Renal cortex interstitium (tissue), 11 donors: ENCODE measurements around the gene HORMAD2. TPM values are rescaled to one million over a fixed set of nuclear protein-coding genes. Genes with fewer than 3 reads are reported as not detected.
"Not testable (repeated sequence)": the region's sequence is repeated elsewhere in the genome, so short reads cannot be mapped to it uniquely, and the experiment has no call there.

Experiments used
- DNase-seq, 11 donors: peaks; one replicate each; pipeline ENCODE4 v3.0.0-alpha.2; 2013; ENCODE audit warnings: low read depth in 9 of 11, low spot score in 4 of 11; ENCODE audit errors: extremely low read depth in 1 of 11
- polyA plus RNA-seq, 3 donors: library from polyadenylated mRNA; unstranded; fragments of 120-200 nt; gene quantifications; one replicate each; pipeline ENCODE4 v1.2.1, GENCODE V29; 2013; ENCODE audit not compliant: insufficient read length in 3 of 3

HORMAD2 gene
- polyA plus RNA-seq, 3 donors = 0.10 TPM; not detected in 2

DNA sequence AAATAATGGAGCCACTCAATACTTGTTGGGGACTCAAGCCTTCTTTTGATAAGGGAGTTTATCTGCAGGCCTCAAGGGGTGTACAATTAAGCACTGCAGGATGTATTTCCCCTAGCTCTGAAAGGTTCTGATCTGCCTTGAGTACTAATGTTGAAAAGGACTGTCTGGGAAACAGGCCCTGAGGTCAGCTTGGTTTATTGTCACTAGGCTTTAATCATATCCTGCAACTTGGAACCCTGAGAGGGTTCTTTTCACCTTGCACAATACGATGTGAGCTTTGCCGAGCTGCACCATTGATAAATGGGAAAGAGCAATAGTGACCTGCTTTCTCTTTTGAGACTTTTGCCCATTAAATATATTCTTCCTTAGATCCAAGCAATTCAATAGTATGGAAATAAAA is 31.6 kb upstream of the HORMAD2 start:
- DNase-seq = no peak

DNA sequence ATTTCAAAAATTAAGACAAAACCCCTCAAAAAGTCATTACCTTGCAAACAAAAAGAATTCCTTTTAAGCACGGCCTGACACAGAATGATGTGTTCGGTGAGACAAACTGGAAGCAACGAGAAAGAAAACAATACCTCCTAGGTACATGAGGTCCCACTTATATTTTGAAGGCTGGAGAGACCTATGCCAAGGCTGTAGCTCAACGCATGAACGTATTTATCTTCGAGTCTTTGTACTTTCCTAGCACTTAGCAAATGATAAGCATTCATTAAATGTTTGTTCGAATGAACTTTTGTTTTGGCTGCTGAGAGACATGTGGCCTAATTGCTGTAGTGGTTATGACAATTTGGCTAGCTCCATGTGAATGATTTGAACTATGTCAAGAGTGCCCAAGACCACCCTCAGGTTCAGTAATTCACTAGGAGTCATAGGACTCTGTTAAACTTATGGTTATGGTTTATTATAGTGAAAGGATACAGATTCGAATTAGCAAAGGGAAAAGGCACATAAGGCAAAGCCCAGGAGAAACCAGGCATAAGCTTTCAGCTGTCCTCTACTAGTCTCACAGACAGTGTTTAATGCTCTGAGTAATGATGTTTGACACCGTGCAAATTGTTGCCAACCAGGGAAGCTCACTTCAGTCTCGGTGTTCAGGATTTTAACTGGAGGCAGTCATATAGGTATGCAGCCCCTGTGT is 26.0 kb upstream of the HORMAD2 start:
- no peak for DNase-seq

DNA sequence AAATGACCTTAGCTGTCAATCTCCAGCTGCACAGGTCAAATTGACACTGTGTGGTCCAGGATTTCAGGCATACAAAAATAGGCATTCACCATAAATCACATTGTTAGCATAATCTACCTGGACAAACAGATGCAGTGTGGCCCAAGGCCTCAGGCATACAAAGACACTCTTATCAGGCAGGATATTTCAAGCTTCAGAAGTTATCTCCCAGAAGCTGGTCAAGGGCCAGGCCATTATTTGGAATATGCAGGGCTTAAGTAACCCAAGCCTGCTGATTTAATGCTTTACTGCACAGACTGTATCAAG is 25.5 kb upstream of the HORMAD2 start:
- no peak for DNase-seq

DNA sequence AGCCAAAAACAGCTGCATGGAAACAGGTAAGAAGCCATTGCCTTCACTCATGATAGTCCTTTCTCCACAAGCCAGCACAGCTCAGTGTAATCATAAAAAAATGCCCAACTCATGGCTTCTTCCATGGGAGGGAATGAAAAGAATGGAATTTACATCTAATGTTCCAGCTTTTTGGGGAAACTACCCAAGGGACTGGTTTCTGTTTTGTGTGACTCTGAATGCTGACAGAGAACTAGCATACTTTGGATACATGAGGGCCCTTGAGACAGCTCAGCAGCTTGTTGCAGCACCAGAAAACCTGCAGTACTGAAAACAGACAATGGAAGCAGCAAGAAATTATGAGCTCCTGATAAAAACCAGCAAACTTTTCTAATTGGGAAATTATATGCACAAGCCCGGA is 24.2 kb upstream of the HORMAD2 start:
- no peak for DNase-seq

DNA sequence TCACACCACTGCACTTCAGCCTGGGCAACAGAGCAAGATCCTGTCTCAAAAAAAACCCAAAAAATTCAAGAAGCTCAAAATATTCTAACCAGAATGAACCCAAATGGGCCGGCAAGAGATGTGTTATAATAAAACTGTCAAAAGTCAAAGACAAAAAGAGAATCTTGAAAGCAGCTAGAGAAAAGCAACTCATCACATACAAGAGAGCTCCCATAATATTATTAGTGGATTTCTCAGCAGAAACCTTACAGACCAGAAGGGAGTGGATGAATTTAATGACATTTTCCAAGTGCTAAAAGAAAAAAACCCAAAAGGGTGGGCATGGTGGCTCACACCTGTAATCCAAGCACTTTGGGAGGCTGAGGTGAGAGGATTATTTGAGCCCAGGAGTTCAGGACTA is 22.9 kb upstream of the HORMAD2 start:
- no peak for DNase-seq

DNA sequence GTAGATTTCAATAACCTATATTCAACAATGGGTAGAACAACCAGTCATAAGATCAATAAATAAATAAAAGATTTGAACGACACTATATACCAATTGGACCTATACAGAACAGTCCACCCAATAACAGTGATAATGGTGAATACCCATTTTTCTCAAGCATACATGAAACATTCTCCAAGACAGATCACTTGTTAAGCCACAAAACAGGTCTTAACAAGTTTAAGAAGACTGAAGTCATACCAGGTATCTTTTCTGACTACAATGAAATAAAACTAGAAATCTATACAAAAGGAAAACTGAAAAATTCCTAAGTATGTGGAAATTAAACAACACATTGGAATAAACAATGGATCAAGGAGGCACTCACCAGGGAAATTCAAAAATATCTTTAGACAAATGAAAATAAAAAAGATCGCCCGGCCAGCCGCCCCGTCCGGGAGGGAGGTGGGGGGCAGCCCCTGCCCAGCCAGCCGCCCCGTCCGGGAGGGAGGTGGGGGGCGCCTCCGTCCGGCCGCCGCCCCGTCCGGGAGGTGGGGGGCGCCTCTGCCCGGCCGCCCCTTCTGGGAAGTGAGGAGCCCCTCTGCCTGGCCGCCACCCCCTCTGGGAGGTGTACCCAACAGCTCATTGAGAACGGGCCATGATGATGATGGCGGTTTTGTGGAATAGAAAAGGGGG is 20.8 kb upstream of the HORMAD2 start:
- DNase-seq = not testable (repeated sequence)

DNA sequence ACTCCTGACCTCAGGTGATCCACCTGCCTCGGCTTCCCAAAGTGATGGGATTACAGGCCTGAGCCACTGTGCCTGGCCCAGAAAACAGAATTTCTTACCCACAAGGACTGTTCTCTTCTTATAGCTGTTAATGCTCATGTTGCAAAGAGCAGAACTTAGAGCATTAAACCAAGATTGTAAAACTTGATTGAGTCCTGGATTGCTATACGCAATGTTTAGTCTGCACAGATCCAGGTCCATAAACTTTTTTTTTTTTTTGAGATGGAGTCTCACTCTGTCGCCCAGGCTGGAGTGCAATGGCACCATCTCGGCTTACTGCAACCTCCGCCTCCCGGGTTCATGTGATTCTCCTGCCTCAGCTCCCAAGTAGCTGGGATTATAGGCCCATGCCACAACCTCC is 19.2 kb upstream of the HORMAD2 start:
- not testable (repeated sequence) for DNase-seq

DNA sequence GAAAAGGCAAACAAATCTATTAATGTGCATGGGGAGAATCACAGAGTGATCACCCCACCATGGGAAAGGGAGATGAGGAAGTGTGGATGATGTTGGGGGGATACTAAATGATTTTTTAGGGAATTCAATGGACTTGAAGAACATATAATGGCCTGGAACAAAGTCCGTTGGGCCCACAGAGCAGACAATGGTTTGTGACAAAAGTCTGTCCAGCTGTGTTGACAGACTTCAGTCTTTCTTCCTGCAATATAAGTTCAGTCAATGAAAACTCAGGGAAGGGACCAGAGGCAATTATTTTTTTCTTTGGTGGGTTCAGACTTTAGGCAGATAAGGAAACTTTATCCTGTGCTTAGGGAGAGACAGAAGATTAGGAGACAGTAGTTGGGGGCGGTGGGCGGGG is 18.0 kb upstream of the HORMAD2 start:
- DNase-seq = no peak

DNA sequence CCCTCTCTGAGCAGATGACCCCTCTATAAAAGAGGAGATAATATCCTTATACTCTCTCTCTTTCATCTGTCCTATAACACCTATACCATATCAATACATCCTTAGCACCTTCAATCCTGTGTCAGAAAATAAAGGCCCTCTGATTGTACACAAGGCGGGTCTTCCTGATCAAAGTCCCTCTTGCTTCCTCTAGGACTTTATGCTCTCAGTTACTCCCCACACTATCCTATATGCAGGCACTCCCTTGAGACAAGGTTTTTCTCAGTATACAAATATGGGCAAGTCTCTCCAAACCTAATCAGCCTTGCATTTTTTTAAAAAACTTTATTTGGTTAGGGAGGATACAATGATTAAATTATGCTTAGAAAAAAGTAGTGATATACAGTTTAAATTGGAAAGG is 17.3 kb upstream of the HORMAD2 start:
- no peak for DNase-seq

DNA sequence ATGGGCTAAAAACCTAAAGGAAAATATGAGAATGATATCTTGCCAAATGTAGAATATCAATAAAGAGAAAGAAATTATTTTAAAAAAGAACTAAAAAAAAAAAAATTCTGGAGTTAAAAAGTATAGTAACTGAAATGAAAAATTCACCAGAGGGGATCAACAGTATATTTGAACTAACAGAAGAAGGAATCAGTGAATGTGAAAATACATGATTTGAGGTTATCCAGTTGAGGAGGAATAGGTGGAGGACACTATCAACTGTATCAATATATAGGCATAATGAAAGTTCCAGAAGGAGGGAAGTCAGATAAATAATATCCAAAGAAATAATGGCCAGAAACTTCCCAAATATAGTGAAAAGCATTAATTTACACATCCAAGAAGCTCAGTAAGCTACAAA is 16.1 kb upstream of the HORMAD2 start:
- no peak for DNase-seq

DNA sequence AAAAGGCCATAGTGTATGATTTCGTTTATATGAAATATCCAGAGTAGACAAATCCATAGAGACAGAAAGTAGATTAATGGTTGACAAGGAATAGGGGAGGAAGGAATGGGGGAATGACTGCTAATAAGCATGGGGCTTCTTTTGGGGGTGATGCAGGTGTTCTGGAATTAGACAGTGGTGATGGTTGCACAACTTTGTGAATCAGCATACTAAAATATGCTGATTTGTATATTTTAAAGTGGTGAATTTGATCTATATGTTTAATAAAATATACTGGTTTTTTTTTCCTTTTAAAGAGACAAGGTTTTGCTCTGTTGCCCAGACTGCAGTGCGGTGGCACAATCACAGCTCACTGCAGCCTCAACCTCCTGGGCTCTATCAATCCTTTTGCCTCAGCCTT is 6.5 kb upstream of the HORMAD2 start:
- no peak for DNase-seq

DNA sequence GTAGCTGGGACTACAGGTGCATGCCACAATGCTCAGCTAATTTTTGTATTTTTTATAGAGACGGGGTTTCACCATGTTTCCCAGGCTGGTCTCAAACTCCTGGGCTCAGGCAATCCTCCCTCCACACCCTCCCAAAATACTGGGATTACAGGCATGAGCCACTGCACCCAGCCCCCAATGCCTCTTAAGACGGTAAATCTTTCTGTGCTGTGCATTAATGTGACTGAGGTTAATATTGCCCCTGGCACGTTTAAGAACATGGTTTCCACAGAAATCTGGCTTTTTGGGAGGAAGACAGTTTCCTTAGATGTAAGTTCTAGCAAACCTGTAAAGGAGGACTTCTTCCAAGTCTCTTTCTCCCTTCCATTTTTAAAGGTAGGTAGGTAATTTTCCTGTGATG is 6.1 kb upstream of the HORMAD2 start:
- no peak for DNase-seq

DNA sequence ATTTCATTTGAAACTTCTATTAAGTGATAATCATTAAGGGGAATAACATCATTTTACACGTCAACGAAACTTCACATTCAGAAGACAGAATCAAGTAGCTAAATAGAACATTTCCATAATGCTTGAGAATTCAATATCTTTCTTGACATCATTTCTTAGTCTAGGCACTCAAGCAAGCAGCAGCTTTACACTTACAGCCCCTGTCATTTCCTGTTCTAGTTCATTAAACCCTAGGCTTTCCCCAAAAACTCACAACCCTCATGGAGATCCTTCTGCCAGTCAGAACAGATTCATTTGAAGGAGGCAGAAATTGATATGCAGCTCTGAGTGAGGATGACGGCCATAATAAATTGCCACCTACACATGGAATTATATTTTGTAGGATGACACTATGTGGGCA is 5.3 kb upstream of the HORMAD2 start:
- no peak for DNase-seq

DNA sequence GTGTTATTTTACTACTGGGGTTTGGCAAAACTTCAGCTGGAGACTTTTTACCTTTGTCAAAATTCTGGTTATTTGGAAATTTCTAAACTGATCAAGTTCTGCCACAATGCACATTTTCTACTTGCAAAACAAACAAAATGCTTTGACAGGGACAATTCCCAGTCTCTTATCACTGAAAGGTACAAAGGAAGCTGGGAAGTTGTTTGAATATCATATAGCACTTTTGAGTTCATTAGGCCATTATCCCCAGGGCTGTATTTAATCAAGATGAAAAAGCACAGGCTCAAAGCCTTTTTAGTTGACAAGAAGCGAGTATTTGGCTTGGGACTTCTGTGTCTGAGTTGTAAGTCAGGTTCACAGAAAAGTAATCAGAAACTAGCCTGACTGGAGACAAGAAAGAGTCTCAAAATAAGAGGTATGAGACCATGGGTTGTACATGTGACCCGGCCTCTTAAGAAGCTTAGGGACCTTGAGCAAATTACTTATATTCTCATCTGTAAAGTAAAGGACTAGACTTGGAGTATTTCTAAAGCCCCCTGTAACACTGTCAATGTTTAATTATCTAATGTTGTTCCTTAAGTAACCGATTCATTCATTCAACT is 2.9 kb upstream of the HORMAD2 start:
- no peak for DNase-seq

DNA sequence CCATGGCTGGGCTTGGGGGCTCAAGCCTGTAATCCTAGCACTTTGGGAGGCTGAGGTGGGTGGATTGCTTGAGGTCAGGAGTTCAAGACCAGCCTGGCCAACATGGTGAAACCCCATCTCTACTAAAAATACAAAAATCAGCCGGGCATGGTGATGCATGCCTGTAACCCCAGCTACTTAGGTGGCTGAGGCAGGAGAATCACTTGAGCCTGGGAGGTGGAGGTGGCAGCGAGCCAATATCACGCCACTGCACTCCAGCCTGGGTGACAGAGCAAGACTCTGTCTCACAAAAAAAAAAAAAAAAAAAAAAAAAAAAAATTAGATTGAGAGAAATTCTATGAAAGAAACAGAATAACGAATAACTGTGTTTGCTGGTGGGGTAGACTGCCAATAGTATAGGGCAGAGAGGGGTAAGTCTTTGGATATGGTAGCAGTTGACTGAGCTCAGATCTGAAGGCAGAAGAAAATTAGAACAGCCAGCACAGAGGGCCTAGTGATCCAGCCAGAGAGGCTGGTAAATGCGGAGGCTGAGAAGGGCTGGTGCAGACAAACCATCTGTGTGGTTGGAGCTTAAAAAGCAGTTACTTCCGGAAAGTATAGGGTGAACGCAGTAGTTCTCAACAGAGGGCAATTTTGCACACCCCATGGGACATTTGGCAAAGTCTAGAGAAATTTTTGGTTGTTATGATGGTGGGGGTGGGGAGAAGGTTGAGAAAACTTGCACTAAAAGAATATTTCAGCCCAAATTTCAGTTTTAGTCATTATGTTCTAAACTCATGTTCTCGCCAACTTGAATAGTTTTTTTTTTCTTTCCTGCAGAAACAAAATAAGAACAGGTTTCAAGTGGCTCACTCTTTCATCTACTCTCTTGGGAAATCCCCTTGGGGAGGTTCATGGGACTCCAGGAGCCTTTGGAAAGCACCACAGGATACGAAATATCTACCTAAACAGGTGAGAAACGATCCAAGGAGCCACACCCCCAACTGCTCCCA is 1.6 kb upstream of the HORMAD2 start:
- no peak for DNase-seq

DNA sequence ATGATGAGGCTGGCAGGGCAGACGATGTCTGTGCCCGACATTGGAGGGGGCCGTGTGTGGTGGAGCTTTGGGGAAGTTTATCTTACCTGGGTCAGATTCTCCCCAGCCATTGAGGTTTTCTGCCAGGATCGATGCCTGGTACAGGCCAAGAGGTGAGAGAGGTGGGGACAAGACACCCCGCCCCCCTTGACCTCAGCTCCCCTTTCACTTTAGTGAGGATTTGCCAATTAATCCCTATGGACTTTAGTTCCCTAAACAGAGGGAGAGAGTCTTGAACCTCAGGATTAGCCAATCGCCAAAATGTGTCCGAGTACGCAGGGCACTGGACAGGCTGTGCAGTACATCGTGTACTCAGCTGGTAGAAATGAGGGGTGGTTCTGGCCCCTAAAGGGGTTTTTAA is 541 bp downstream of the HORMAD2 start:
- no peak for DNase-seq

DNA sequence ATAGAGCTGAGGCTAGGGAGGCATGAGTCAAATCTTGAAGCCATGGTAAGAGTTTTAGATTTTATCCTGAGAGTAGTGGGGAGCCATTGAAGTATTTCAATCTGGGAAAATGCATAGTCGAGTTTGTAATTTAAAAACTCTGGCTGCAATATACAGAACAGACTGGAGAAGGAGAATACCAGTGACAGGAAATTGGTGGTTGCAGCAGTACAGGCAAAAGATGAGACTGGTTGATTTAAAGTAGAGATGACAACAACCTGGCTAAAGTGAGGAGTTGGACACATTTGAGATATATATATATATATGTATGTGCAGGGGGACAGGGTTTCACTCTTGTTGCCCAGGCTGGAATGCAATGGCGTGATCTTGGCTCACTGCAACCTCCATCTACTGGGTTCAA is 6.2 kb downstream of the HORMAD2 start:
- DNase-seq = no peak

DNA sequence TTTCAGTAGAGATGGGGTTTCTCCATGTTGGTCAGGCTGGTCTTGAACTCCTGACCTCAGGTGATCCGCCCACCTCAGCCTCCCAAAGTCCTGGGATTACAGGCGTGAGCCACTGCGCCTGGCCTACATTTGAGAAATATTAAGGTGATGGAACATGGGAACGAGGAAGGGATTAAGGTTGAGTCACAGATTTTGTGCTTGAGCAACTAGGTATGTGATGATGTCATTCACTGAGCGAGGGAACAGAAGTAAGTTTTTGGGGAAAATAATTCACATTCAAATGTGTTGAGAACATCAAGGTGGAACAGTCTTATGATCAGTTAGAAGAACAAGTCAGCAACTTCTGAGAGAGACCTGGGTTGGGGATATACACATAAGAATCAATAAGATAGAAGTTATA is 6.8 kb downstream of the HORMAD2 start:
- DNase-seq = not testable (repeated sequence)

DNA sequence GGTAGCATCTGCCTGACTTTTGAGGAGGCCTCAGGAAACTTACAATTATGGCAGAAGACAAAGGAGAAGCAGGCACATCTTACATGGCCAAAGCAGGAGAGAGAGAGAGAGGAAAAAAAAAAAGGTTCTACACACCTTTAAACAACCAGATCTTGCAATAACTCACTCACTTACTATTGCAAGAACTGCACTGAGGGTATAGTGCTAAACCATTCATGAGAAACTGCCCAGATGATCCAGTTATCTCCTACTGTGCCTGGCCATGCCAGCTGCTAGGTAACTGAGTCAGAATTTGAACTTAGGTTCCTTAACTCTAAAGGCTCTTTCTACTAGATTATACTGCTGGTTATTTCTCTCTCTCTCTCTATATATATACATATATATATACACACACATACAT is 7.3 kb downstream of the HORMAD2 start:
- DNase-seq = no peak

DNA sequence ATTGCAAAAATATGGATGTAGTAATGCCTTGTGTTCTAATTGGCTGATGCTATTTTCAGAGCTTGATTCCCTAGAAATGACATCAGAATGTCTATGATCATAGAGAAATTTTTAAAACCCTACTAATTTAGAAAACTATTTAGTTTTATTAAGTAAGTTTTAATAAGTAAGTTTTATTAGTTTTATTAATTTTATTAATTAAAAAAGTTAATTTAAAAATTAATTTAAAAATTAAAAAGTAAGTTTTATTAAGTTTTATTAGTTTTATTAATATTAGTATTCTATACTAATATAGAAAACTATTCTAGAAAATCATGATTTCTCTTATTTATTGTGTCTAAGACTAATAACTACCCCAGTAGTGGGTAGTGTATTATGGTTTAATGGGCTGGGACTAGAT is 8.2 kb downstream of the HORMAD2 start:
- no peak for DNase-seq
